K562 (cell line): ENCODE measurements around the gene ILF2. TPM values are rescaled to one million over a fixed set of nuclear protein-coding genes. Genes with fewer than 3 reads are reported as not detected.

ENCODE experiments used
- ARID2 ChIP-seq: fragments of 450-650 bp; IDR thresholded peaks from 2 replicates; pipeline ENCODE4 v1.6.1; 2017; ENCODE audit warnings: antibody characterized with exemption, mild to moderate bottlenecking
- ATF6 ChIP-seq: sonication (generic); formaldehyde crosslinking; IDR thresholded peaks from 2 replicates; pipeline ENCODE4 v1.4.0; 2020; ENCODE audit warnings: mild to moderate bottlenecking, missing genetic modification reagents
- FOXJ2 ChIP-seq: fragments of 200-800 bp; sonication (Bioruptor generic); IDR thresholded peaks from 2 replicates; pipeline ENCODE4 v1.6.1; 2016; ENCODE audit warnings: missing genetic modification characterization, missing compliant biosample characterization
- FOXO4 ChIP-seq: fragments of 450-650 bp; formaldehyde crosslinking; IDR thresholded peaks from 2 replicates; pipeline ENCODE4 v1.4.0; 2020; ENCODE audit warnings: mild to moderate bottlenecking, moderate library complexity
- HINFP ChIP-seq: fragments of 450-650 bp; conservative IDR thresholded peaks from 2 replicates; pipeline ENCODE4 v1.6.1; 2016; ENCODE audit warnings: missing genetic modification characterization, low read depth, mild to moderate bottlenecking, control low read depth, missing compliant biosample characterization
- HNRNPL ChIP-seq: fragments of 200-400 bp; formaldehyde crosslinking; IDR thresholded peaks from 2 replicates; pipeline ENCODE4 v1.6.1; 2017; ENCODE audit warnings: low read depth, mild to moderate bottlenecking, low read length
- NCOA2 ChIP-seq, 2 experiments: fragments of 450-650 bp; IDR thresholded peaks; 2 replicates each; pipeline ENCODE4 v1.6.1; 2018; ENCODE audit warnings: mild to moderate bottlenecking in 2 of 2, moderate library complexity in 1 of 2; ENCODE audit not compliant: partially characterized antibody in 2 of 2
- NCOA4 ChIP-seq: fragments of 450-650 bp; IDR thresholded peaks from 2 replicates; pipeline ENCODE4 v1.6.1; 2018; ENCODE audit warnings: mild to moderate bottlenecking; ENCODE audit not compliant: partially characterized antibody
- NFIC ChIP-seq: fragments of 450-650 bp; IDR thresholded peaks from 2 replicates; pipeline ENCODE4 v1.6.1; 2017; ENCODE audit warnings: mild to moderate bottlenecking, inconsistent platforms
- POLR2A ChIP-seq: fragments of 450-650 bp; conservative IDR thresholded peaks from 2 replicates; pipeline ENCODE4 v1.6.1; 2016
- RERE ChIP-seq: sonication (generic); formaldehyde crosslinking; IDR thresholded peaks from 2 replicates; pipeline ENCODE4 v1.8.0; 2023; ENCODE audit warnings: missing genetic modification reagents, mild to moderate bottlenecking, borderline replicate concordance
- SMARCB1 ChIP-seq: IDR thresholded peaks from 2 replicates; pipeline ENCODE4 v1.6.1; 2011; ENCODE audit warnings: improper control_type of control experiment, low read depth; ENCODE audit not compliant: insufficient read length
- ZC3H11A ChIP-seq: IDR thresholded peaks from 2 replicates; pipeline ENCODE4 v1.6.1; 2012; ENCODE audit warnings: low read depth, low read length, improper control_type of control experiment
- ZKSCAN3 ChIP-seq: fragments of 250-450 bp; sonication (Bioruptor Pico); IDR thresholded peaks from 2 replicates; pipeline ENCODE4 v1.4.0; 2020
- ZNF280A ChIP-seq: fragments of 450-650 bp; IDR thresholded peaks from 2 replicates; pipeline ENCODE4 v1.6.1; 2018; ENCODE audit warnings: mild to moderate bottlenecking, low read depth; ENCODE audit not compliant: partially characterized antibody
- polyA plus RNA-seq, 8 experiments: library from polyadenylated mRNA; depleted of rRNA in 4 of 8; stranded (reverse) in 5 of 8; unstranded in 3 of 8; fragments of >200 nt; fragmentation: Nextera tagmentation in 2 of 8; fragmentation: Illumina TruSeq in 1 of 8; extraction: Ambion mirVana in 2 of 8; extraction: Trizol in 1 of 8; gene quantifications; 2 replicates each; pipeline versions ENCODE4 v1.2.1 to v1.2.3, GENCODE V29; 2011 to 2014; ENCODE audit warnings: inconsistent platforms in 1 of 8, missing spikeins in 1 of 8
- total RNA-seq, 7 experiments: library from RNA; depleted of rRNA in 6 of 7; stranded (reverse); fragments of >200 nt in 6 of 7; fragmentation: Illumina TruSeq in 2 of 7; extraction: Trizol in 2 of 7; gene quantifications; 2 replicates each; pipeline versions ENCODE4 v1.2.1 to v1.2.3, GENCODE V29; 2011 to 2021; ENCODE audit warnings: low replicate concordance in 1 of 7

The ILF2 gene
- total and polyA plus RNA-seq, 9 of the 15 experiments (the other 6 are each of a cell fraction or from before 2014, with no cell fraction given) = 282 to 726 (median 474) TPM

- TF ChIP-seq HINFP (tag) (no peak; the same call in 1 of the 2 replicates), ZKSCAN3 (CRISPR knock-in tag) (no peak), ARID2 (no peak), ATF6 (CRISPR knock-in tag) (no peak), ZC3H11A (no peak), FOXO4 (no peak), NCOA4 (no peak), SMARCB1 (no peak), RERE (no peak), ZNF280A (no peak), FOXJ2 (tag) (no peak), NCOA2 (IDR thresholded peaks at IDR 0.05; ENCODE audit: partially characterized antibody in 2 of 2) (no peak), HNRNPL (no peak), NFIC (peak; percentile 13; the same call in 1 of the 2 replicates), POLR2A (peak; percentile 53; the same call in 1 of the 2 replicates)
Measured at GRCh38 chr1:153697191-153698019, 26.6 kb upstream of the ILF2 start (continued).
